Measurements from ENCODE around the gene HIVEP2. TPM values are rescaled to one million over a fixed set of nuclear protein-coding genes. Genes with fewer than 3 reads are reported as not detected.

The HIVEP2 gene
- total and polyA plus RNA-seq, 2 donors (not counting 1 experiment from before 2014, with no cell fraction given): 5.0 to 14.4 TPM

DNA sequence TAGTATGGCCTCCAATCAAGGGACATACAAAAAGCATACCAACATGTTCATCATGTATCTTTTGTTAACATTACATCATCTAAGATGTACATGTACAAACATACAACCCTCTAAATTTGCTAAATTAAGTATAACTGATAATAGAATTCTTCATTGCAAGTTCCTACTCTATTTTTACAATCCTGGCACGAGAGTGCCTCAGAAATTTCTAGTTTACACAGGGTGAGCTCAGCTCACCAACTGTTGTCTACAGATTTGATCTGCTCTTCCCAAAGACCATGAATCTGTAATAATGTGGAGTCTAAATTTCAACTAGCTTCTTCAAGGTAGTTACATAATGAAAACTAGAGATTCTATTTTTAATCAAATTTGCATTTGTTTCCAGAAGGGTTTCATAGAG, 179.7 kb downstream of the HIVEP2 start:
- Histone ChIP-seq H2AFZ (ENCODE audit: low read length) (no peak overlapping the region), H3K9ac (ENCODE audit: insufficient read depth, low read length) (no peak overlapping the region)
- DNase-seq (ENCODE audit: low read depth in 2 of 2): no peak

DNA sequence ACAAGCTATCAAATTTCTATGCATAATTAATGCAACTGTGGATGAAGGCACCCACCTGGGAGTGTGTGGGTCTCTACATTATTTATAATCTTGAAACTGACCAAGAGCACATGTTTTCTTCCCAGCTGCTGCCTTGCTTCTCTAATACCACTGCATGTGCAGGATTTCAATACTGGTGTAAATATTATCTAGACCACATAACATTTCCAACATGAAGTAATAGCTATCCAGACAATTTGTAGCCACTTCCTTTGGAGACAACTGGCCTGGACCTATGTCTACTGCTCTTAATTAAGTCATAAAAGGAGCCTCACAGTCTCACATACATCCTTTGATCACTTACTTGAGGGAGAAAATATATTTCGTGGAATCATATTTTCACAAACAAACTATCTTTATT, 180.7 kb downstream of the HIVEP2 start:
- Histone ChIP-seq H3K27ac (ENCODE audit: insufficient read depth, low read length) (no peak overlapping the region), H3K9me3 (ENCODE audit: control insufficient read depth, insufficient read depth, low read depth, low read length) (no peaks in the 10 kb centered on the region), H3K4me2 (ENCODE audit: extremely low read depth, insufficient read depth, low read length) (no peak overlapping the region), H3K4me3 (replicated peaks in 1 of 4; ENCODE audit: control extremely low read depth in 1 of 4, insufficient read depth in 1 of 4, low read depth in 3 of 4, low read length in 4 of 4) (no peak overlapping the region), H2AFZ (ENCODE audit: low read length) (no peak overlapping the region), H3K4me1 (ENCODE audit: control insufficient read depth, extremely low read depth, insufficient read depth, low read length) (no peaks in the 10 kb centered on the region), H3K9ac (ENCODE audit: insufficient read depth, low read length) (no peak overlapping the region), H3K79me2 (ENCODE audit: control insufficient read depth, insufficient read depth, low read length) (no peaks in the 10 kb centered on the region), H3K36me3 (ENCODE audit: control insufficient read depth, insufficient read depth, low read length) (peaks cover 2% of the 10 kb centered on the region), H3K27me3 (ENCODE audit: control insufficient read depth, insufficient read depth, low read length) (no peaks in the 10 kb centered on the region), H4K20me1 (ENCODE audit: control insufficient read depth, extremely low read depth, insufficient read depth, low read length) (no peaks in the 10 kb centered on the region)
- TF ChIP-seq, protein P1, sequence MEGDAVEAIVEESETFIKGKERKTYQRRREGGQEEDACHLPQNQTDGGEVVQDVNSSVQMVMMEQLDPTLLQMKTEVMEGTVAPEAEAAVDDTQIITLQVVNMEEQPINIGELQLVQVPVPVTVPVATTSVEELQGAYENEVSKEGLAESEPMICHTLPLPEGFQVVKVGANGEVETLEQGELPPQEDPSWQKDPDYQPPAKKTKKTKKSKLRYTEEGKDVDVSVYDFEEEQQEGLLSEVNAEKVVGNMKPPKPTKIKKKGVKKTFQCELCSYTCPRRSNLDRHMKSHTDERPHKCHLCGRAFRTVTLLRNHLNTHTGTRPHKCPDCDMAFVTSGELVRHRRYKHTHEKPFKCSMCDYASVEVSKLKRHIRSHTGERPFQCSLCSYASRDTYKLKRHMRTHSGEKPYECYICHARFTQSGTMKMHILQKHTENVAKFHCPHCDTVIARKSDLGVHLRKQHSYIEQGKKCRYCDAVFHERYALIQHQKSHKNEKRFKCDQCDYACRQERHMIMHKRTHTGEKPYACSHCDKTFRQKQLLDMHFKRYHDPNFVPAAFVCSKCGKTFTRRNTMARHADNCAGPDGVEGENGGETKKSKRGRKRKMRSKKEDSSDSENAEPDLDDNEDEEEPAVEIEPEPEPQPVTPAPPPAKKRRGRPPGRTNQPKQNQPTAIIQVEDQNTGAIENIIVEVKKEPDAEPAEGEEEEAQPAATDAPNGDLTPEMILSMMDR (conservative IDR thresholded peaks at IDR 0.05 in 1 of 2, IDR thresholded peaks at IDR 0.05 in 1 of 2; ENCODE audit: low read depth in 1 of 2, low read length in 2 of 2): no peak
- TF ChIP-seq EZH2 (IDR thresholded peaks at IDR 0.05; ENCODE audit: low read length, missing control alignments): no peak
- peak in 1 of 2 donors; percentile 42 for DNase-seq (ENCODE audit: low read depth in 2 of 2)

More for the DNA sequence above, 179.7 kb downstream of the HIVEP2 start:
- Histone ChIP-seq H3K4me3 (replicated peaks in 1 of 4; ENCODE audit: control extremely low read depth in 1 of 4, insufficient read depth in 1 of 4, low read depth in 3 of 4, low read length in 4 of 4) (no peak overlapping the region), H3K27ac (ENCODE audit: insufficient read depth, low read length) (no peak overlapping the region), H3K27me3 (ENCODE audit: control insufficient read depth, insufficient read depth, low read length) (no peaks in the 10 kb centered on the region), H4K20me1 (ENCODE audit: control insufficient read depth, extremely low read depth, insufficient read depth, low read length) (no peaks in the 10 kb centered on the region), H3K79me2 (ENCODE audit: control insufficient read depth, insufficient read depth, low read length) (no peaks in the 10 kb centered on the region), H3K36me3 (ENCODE audit: control insufficient read depth, insufficient read depth, low read length) (no peaks in the 10 kb centered on the region), H3K4me1 (ENCODE audit: control insufficient read depth, extremely low read depth, insufficient read depth, low read length) (no peaks in the 10 kb centered on the region), H3K4me2 (ENCODE audit: extremely low read depth, insufficient read depth, low read length) (no peak overlapping the region), H3K9me3 (ENCODE audit: control insufficient read depth, insufficient read depth, low read depth, low read length) (no peaks in the 10 kb centered on the region)
- no peak for TF ChIP-seq EZH2 (IDR thresholded peaks at IDR 0.05; ENCODE audit: low read length, missing control alignments)
- TF ChIP-seq, protein P1 (conservative IDR thresholded peaks at IDR 0.05 in 1 of 2, IDR thresholded peaks at IDR 0.05 in 1 of 2; ENCODE audit: low read depth in 1 of 2, low read length in 2 of 2): no peak

DNA sequence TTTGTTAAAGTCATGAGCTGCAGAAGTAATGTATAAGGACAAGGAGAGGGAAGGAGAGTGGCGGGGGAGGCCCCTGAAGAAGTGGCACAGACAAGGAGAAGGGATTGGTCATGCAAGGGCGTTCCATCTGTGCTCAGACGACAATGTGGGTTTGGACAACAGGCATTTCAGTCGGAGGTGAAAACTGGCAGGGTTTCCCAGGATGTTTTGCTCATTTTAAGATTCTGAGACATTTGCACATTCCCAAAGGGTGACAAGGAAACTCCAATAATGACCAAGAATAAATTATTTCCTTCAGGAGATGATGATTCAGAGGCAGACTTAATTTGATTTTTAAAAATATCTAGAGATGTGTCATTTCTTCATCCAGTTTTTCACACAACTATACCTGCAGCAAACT, 181.8 kb downstream of the HIVEP2 start:
- Histone ChIP-seq H3K27ac (ENCODE audit: insufficient read depth, low read length) (no peak overlapping the region), H3K27me3 (ENCODE audit: control insufficient read depth, insufficient read depth, low read length) (no peaks in the 10 kb centered on the region), H3K4me1 (ENCODE audit: control insufficient read depth, extremely low read depth, insufficient read depth, low read length) (no peaks in the 10 kb centered on the region), H2AFZ (ENCODE audit: low read length) (no peak overlapping the region), H3K4me3 (replicated peaks in 1 of 4; ENCODE audit: control extremely low read depth in 1 of 4, insufficient read depth in 1 of 4, low read depth in 3 of 4, low read length in 4 of 4) (no peak overlapping the region), H3K4me2 (ENCODE audit: extremely low read depth, insufficient read depth, low read length) (no peak overlapping the region), H3K9ac (ENCODE audit: insufficient read depth, low read length) (no peak overlapping the region), H3K36me3 (ENCODE audit: control insufficient read depth, insufficient read depth, low read length) (peaks cover 3% of the 10 kb centered on the region), H3K9me3 (ENCODE audit: control insufficient read depth, insufficient read depth, low read depth, low read length) (no peaks in the 10 kb centered on the region), H4K20me1 (ENCODE audit: control insufficient read depth, extremely low read depth, insufficient read depth, low read length) (no peaks in the 10 kb centered on the region), H3K79me2 (ENCODE audit: control insufficient read depth, insufficient read depth, low read length) (no peaks in the 10 kb centered on the region)
- no peak for TF ChIP-seq EZH2 (IDR thresholded peaks at IDR 0.05; ENCODE audit: low read length, missing control alignments)
- TF ChIP-seq, protein P1 (conservative IDR thresholded peaks at IDR 0.05 in 1 of 2, IDR thresholded peaks at IDR 0.05 in 1 of 2; ENCODE audit: low read depth in 1 of 2, low read length in 2 of 2): no peak
- peak in 1 of 2 donors; percentile 90 for DNase-seq (ENCODE audit: low read depth in 2 of 2)

Measured in fibroblast of lung (primary cell).